Measurements from ENCODE around the gene MED22.

MED22 gene

GRCh38 chr9:133344071-133344470 is 3.9 kb downstream of the MED22 start:
- Histone ChIP-seq H3K36me3 (ENCODE audit: insufficient read depth, low read length) (peaks cover 24% of the 10 kb centered on the region; the same call in 1 of the 2 replicates), H3K9me2 (replicated peaks; ENCODE audit: low read depth, low read length) (no peaks in the 10 kb centered on the region)
- TF ChIP-seq EZH2phosphoT487 (IDR thresholded peaks at IDR 0.05; ENCODE audit: borderline replicate concordance) (no peak), CTCF (conservative IDR thresholded peaks at IDR 0.05; ENCODE audit: low read length) (no peak)

DNA sequence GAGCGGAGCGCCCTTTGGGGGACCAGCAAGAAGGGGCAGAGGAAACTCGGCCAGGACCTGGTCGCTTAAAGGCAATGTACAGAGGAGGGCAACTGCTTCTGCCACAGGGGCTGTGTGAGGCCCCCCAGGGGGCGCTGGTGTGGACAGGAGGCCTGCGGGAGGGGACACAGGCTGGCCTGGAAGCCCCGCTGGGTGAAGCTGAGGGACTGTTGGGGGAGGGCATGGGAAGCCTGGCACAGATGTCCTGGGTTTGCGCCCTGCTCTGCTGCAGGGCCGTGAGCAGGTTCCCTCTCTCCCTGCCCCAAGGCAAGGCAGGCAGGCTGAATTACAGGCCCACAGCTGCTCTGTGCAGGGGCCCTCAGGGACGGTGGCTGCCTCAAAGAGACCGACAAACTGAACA is 5.4 kb downstream of the MED22 start:
- Histone ChIP-seq H3K9ac (ENCODE audit: low read depth, low read length, poor library complexity, severe bottlenecking) (peak overlapping the region; percentile 29), H3K4me3 (ENCODE audit: low read length, poor library complexity, severe bottlenecking) (no peak overlapping the region), H3K4me2 (ENCODE audit: low read depth, low read length, poor library complexity, severe bottlenecking) (no peak overlapping the region), H4K20me1 (ENCODE audit: insufficient read depth, low read length, poor library complexity, severe bottlenecking) (peaks cover 13% of the 10 kb centered on the region), H3K4me1 (ENCODE audit: insufficient read depth, low read length, poor library complexity, severe bottlenecking) (peaks cover 24% of the 10 kb centered on the region), H3K27me3 (ENCODE audit: insufficient read depth, low read length, poor library complexity, severe bottlenecking) (no peaks in the 10 kb centered on the region), H3K9me3 (ENCODE audit: insufficient read depth, low read depth, low read length) (no peaks in the 10 kb centered on the region), H3K36me3 (ENCODE audit: insufficient read depth, low read length) (peaks cover 24% of the 10 kb centered on the region; the same call in 1 of the 2 replicates), H3K9me2 (replicated peaks; ENCODE audit: low read depth, low read length) (no peaks in the 10 kb centered on the region), H3K79me2 (ENCODE audit: insufficient read depth, low read length) (peaks cover 27% of the 10 kb centered on the region), H2AFZ (ENCODE audit: low read length) (no peak overlapping the region), H3F3A (ENCODE audit: low read depth) (no peaks in the 10 kb centered on the region)
- TF ChIP-seq CTCF (conservative IDR thresholded peaks at IDR 0.05; ENCODE audit: low read length): peak; percentile 26
- no peak for TF ChIP-seq EZH2phosphoT487 (IDR thresholded peaks at IDR 0.05; ENCODE audit: borderline replicate concordance)

More at GRCh38 chr9:133344071-133344470, 3.9 kb downstream of the MED22 start:
- Histone ChIP-seq H2AFZ (ENCODE audit: low read length) (no peak overlapping the region), H4K20me1 (ENCODE audit: insufficient read depth, low read length, poor library complexity, severe bottlenecking) (peaks cover 23% of the 10 kb centered on the region), H3F3A (ENCODE audit: low read depth) (no peaks in the 10 kb centered on the region), H3K27me3 (ENCODE audit: insufficient read depth, low read length, poor library complexity, severe bottlenecking) (peaks cover 8% of the 10 kb centered on the region), H3K4me1 (ENCODE audit: insufficient read depth, low read length, poor library complexity, severe bottlenecking) (peaks cover 26% of the 10 kb centered on the region), H3K9ac (ENCODE audit: low read depth, low read length, poor library complexity, severe bottlenecking) (no peak overlapping the region), H3K4me2 (ENCODE audit: low read depth, low read length, poor library complexity, severe bottlenecking) (no peak overlapping the region), H3K9me3 (ENCODE audit: insufficient read depth, low read depth, low read length) (no peaks in the 10 kb centered on the region), H3K4me3 (ENCODE audit: low read length, poor library complexity, severe bottlenecking) (no peak overlapping the region), H3K79me2 (ENCODE audit: insufficient read depth, low read length) (peaks cover 39% of the 10 kb centered on the region)

GRCh38 chr9:133342069-133342406 is 5.9 kb downstream of the MED22 start:
- H3K79me2 ChIP-seq (ENCODE audit: insufficient read depth, low read length): peaks cover 22% of the 10 kb centered on the region
- H3K9me2 ChIP-seq (replicated peaks; ENCODE audit: low read depth, low read length): no peaks in the 10 kb centered on the region
- TF ChIP-seq EZH2phosphoT487 (IDR thresholded peaks at IDR 0.05; ENCODE audit: borderline replicate concordance) (no peak), CTCF (conservative IDR thresholded peaks at IDR 0.05; ENCODE audit: low read length) (peak; percentile 37)
- H3K4me1 ChIP-seq (ENCODE audit: insufficient read depth, low read length, poor library complexity, severe bottlenecking): peaks cover 23% of the 10 kb centered on the region
- no peak overlapping the region for H2AFZ ChIP-seq (ENCODE audit: low read length)
- H4K20me1 ChIP-seq (ENCODE audit: insufficient read depth, low read length, poor library complexity, severe bottlenecking): peaks cover 13% of the 10 kb centered on the region
- H3K36me3 ChIP-seq (ENCODE audit: insufficient read depth, low read length): peaks cover 24% of the 10 kb centered on the region; the same call in 1 of the 2 replicates
- no peaks in the 10 kb centered on the region for H3F3A ChIP-seq (ENCODE audit: low read depth)
- no peak overlapping the region for H3K4me3 ChIP-seq (ENCODE audit: low read length, poor library complexity, severe bottlenecking)
- H3K9ac ChIP-seq (ENCODE audit: low read depth, low read length, poor library complexity, severe bottlenecking): no peak overlapping the region
- no peaks in the 10 kb centered on the region for H3K27me3 ChIP-seq (ENCODE audit: insufficient read depth, low read length, poor library complexity, severe bottlenecking)
- H3K9me3 ChIP-seq (ENCODE audit: insufficient read depth, low read depth, low read length): no peaks in the 10 kb centered on the region
- no peak overlapping the region for H3K4me2 ChIP-seq (ENCODE audit: low read depth, low read length, poor library complexity, severe bottlenecking)

Data from Loucy (cell line).